Osteocyte (in vitro differentiated cells): ENCODE results near the gene PSMA6. TPM values are rescaled to one million over a fixed set of nuclear protein-coding genes. Genes with fewer than 3 reads are reported as not detected.
"Not testable (repeated sequence)": the region's sequence is repeated elsewhere in the genome, so short reads cannot be mapped to it uniquely, and the experiment has no call there.

Experiments used
- DNase-seq: peaks from one replicate; pipeline ENCODE4 v3.0.0; 2021; ENCODE audit warnings: mixed read lengths; ENCODE audit not compliant: unreplicated experiment; ENCODE audit errors: extremely low spot score
- H3K27ac Mint-ChIP-seq: one replicate; pipeline ENCODE4 v1.8.0; 2021; ENCODE audit warnings: mild to moderate bottlenecking, mixed read lengths; ENCODE audit not compliant: unreplicated experiment
- H3K27me3 Mint-ChIP-seq: one replicate; pipeline ENCODE4 v1.8.0; 2021; ENCODE audit warnings: mixed read lengths; ENCODE audit not compliant: unreplicated experiment
- H3K36me3 Mint-ChIP-seq: one replicate; pipeline ENCODE4 v1.8.0; 2021; ENCODE audit warnings: mixed read lengths; ENCODE audit not compliant: unreplicated experiment
- H3K4me1 Mint-ChIP-seq: one replicate; pipeline ENCODE4 v1.8.0; 2021; ENCODE audit warnings: mixed read lengths; ENCODE audit not compliant: unreplicated experiment
- H3K4me3 Mint-ChIP-seq: one replicate; pipeline ENCODE4 v1.8.0; 2021; ENCODE audit warnings: mild to moderate bottlenecking, moderate library complexity, mixed read lengths; ENCODE audit not compliant: unreplicated experiment
- H3K9me3 Mint-ChIP-seq: one replicate; pipeline ENCODE4 v1.8.0; 2021; ENCODE audit warnings: mixed read lengths; ENCODE audit not compliant: unreplicated experiment
- CTCF ChIP-seq: fragments of 200-600 bp; sonication (generic); IDR thresholded peaks from 2 replicates; pipeline ENCODE4 v1.5.0; 2021; ENCODE audit warnings: antibody characterized with exemption, mild to moderate bottlenecking, moderate library complexity
- total RNA-seq: library from RNA; stranded (reverse); gene quantifications from 2 replicates; pipeline ENCODE4 v1.2.1, GENCODE V29; 2021

Gene PSMA6
- total RNA-seq, 1 donor from 2014 or later: 146 TPM

GRCh38 chr14:35297706-35298105 lies 5.5 kb downstream of the PSMA6 start:
- DNase-seq: no peak
- Mint-ChIP-seq H3K4me1 (peaks cover 38% of the 10 kb centered on the region), H3K27me3 (no peaks in the 10 kb centered on the region), H3K9me3 (peaks cover 4% of the 10 kb centered on the region), H3K4me3 (no peak overlapping the region), H3K27ac (no peak overlapping the region), H3K36me3 (peaks cover 8% of the 10 kb centered on the region)
- TF ChIP-seq CTCF: no peak

GRCh38 chr14:35298351-35298750 lies 6.2 kb downstream of the PSMA6 start:
- peaks cover 4% of the 10 kb centered on the region for H3K9me3 Mint-ChIP-seq
- TF ChIP-seq CTCF: no peak
- H3K27me3 Mint-ChIP-seq: no peaks in the 10 kb centered on the region
- no peak overlapping the region for H3K4me3 Mint-ChIP-seq
- peaks cover 10% of the 10 kb centered on the region for H3K36me3 Mint-ChIP-seq
- H3K27ac Mint-ChIP-seq: no peak overlapping the region
- no peak for DNase-seq
- H3K4me1 Mint-ChIP-seq: peaks cover 35% of the 10 kb centered on the region

DNA sequence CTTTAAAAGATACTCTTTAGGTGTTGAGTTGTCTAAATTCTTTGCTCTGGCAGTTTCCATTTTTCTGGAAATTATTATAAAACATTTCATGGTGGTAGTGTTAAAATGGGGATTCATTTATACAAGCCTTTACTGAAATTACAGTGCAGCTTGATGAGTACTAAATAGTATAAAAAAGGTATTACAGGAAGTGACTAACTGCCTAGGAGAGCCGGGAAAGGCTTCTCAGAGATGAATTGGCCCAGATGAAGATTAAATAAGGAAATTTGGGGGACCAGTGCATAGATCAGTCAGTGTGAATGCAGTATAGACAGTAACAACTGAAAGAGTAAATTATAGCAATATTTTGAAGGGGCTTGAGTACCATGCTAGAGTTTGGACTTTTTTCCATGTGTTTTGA lies 7.5 kb downstream of the PSMA6 start:
- H3K4me3 Mint-ChIP-seq: no peak overlapping the region
- H3K9me3 Mint-ChIP-seq: peaks cover 4% of the 10 kb centered on the region
- no peak for TF ChIP-seq CTCF
- peak overlapping the region; percentile 15 for H3K27ac Mint-ChIP-seq
- no peaks in the 10 kb centered on the region for H3K27me3 Mint-ChIP-seq
- no peak for DNase-seq
- peaks cover 22% of the 10 kb centered on the region for H3K4me1 Mint-ChIP-seq
- H3K36me3 Mint-ChIP-seq: peaks cover 13% of the 10 kb centered on the region

DNA sequence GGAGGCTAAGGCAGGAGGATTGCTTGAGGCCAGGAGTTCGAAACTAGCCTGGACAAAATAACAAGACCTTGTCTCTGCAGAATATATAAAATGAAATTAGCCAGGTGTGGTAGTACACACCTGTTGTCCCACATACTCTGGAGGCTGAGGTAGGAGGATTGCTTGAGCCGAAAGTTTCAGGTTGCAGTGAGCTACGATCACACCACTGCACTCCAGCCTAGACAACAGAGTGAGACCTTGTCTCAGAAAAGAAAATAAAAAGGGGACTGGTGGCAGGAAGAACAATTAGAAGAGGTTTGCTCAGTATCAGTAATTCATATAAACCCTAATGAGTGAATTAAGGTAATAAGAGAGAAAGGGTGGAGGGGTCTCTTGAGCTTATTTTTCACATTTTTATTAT lies 8.0 kb downstream of the PSMA6 start:
- peaks cover 18% of the 10 kb centered on the region for H3K4me1 Mint-ChIP-seq
- H3K4me3 Mint-ChIP-seq: no peak overlapping the region
- peaks cover 13% of the 10 kb centered on the region for H3K36me3 Mint-ChIP-seq
- no peak for DNase-seq
- H3K9me3 Mint-ChIP-seq: peaks cover 4% of the 10 kb centered on the region
- no peaks in the 10 kb centered on the region for H3K27me3 Mint-ChIP-seq
- H3K27ac Mint-ChIP-seq: no peak overlapping the region
- TF ChIP-seq CTCF: no peak

DNA sequence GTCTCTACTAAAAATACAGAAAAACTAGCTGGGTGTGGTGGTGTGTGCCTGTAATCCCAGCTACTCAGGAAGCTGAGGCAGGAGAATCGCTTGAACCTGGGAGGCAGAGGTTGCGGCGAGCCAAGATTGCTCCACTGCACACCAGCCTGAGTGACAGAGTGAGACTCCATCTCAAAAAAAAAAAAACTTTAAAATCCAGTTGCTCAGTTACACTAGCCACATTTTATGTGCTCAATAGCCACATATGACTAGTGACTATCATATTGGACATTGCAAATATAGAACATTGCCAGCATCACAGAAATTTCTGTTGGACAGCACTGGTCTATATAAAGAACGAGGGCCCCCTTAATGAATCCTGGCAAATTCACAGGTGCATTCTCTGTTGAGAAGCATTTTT lies 9.2 kb downstream of the PSMA6 start:
- Mint-ChIP-seq H3K36me3 (peaks cover 13% of the 10 kb centered on the region), H3K4me1 (peaks cover 12% of the 10 kb centered on the region)
- not testable (repeated sequence) for H3K9me3 Mint-ChIP-seq, H3K27me3 Mint-ChIP-seq, H3K27ac Mint-ChIP-seq, H3K4me3 Mint-ChIP-seq, DNase-seq
